ENCODE data around the gene CDRT15L2.
"Not testable (repeated sequence)": the region's sequence is repeated elsewhere in the genome, so short reads cannot be mapped to it uniquely, and the experiment has no call there.

Gene CDRT15L2

GRCh38 chr17:20613248-20613647 is 33.7 kb downstream of the CDRT15L2 start:
- TF ChIP-seq EZH2phosphoT487 (IDR thresholded peaks at IDR 0.05; ENCODE audit: borderline replicate concordance) (no peak), CTCF (conservative IDR thresholded peaks at IDR 0.05; ENCODE audit: low read length) (no peak)
- no peaks in the 10 kb centered on the region for H3K36me3 ChIP-seq (ENCODE audit: insufficient read depth, low read length)
- H3K4me3 ChIP-seq (ENCODE audit: low read length, poor library complexity, severe bottlenecking), result no peak overlapping the region
- H3K9me3 ChIP-seq (ENCODE audit: insufficient read depth, low read depth, low read length), result no peaks in the 10 kb centered on the region
- no peak overlapping the region for H3K9ac ChIP-seq (ENCODE audit: low read depth, low read length, poor library complexity, severe bottlenecking)
- no peak overlapping the region for H2AFZ ChIP-seq (ENCODE audit: low read length)
- H3K9me2 ChIP-seq (replicated peaks; ENCODE audit: low read depth, low read length), result no peaks in the 10 kb centered on the region
- no peaks in the 10 kb centered on the region for H3F3A ChIP-seq (ENCODE audit: low read depth)
- no peaks in the 10 kb centered on the region for H3K79me2 ChIP-seq (ENCODE audit: insufficient read depth, low read length)
- no peaks in the 10 kb centered on the region for H4K20me1 ChIP-seq (ENCODE audit: insufficient read depth, low read length, poor library complexity, severe bottlenecking)
- no peak overlapping the region for H3K4me2 ChIP-seq (ENCODE audit: low read depth, low read length, poor library complexity, severe bottlenecking)
- H3K4me1 ChIP-seq (ENCODE audit: insufficient read depth, low read length, poor library complexity, severe bottlenecking), result no peaks in the 10 kb centered on the region
- no peaks in the 10 kb centered on the region for H3K27me3 ChIP-seq (ENCODE audit: insufficient read depth, low read length, poor library complexity, severe bottlenecking)

DNA sequence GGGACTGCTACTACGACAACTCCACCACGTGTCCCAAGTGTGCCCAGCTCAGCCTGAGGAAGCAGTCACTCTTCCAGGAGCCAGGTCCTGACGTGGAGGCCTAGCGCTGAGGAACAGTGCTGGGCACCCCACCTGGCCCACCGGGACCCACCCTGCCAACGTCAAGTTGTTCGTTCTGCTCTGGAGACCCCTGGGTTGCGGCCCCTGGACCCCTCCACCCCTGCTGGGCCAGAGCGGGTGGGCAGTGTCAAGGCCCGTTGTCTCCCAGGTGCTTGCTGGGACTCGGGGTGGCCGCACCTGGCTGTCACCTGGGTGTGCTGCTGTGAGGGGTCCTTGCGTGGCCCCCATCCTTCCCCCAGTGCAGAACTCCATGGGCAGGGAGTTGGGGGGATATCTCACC is 34.4 kb downstream of the CDRT15L2 start:
- Histone ChIP-seq H3K27me3 (ENCODE audit: insufficient read depth, low read length, poor library complexity, severe bottlenecking) (no peaks in the 10 kb centered on the region), H3K9me3 (ENCODE audit: insufficient read depth, low read depth, low read length) (no peaks in the 10 kb centered on the region), H3K36me3 (ENCODE audit: insufficient read depth, low read length) (no peaks in the 10 kb centered on the region), H2AFZ (ENCODE audit: low read length) (no peak overlapping the region), H3F3A (ENCODE audit: low read depth) (no peaks in the 10 kb centered on the region), H3K79me2 (ENCODE audit: insufficient read depth, low read length) (no peaks in the 10 kb centered on the region), H3K4me1 (ENCODE audit: insufficient read depth, low read length, poor library complexity, severe bottlenecking) (no peaks in the 10 kb centered on the region), H3K4me3 (ENCODE audit: low read length, poor library complexity, severe bottlenecking) (no peak overlapping the region), H3K9ac (ENCODE audit: low read depth, low read length, poor library complexity, severe bottlenecking) (no peak overlapping the region), H4K20me1 (ENCODE audit: insufficient read depth, low read length, poor library complexity, severe bottlenecking) (no peaks in the 10 kb centered on the region), H3K9me2 (replicated peaks; ENCODE audit: low read depth, low read length) (no peaks in the 10 kb centered on the region), H3K4me2 (ENCODE audit: low read depth, low read length, poor library complexity, severe bottlenecking) (no peak overlapping the region)
- TF ChIP-seq EZH2phosphoT487 (IDR thresholded peaks at IDR 0.05; ENCODE audit: borderline replicate concordance), result no peak
- TF ChIP-seq CTCF (conservative IDR thresholded peaks at IDR 0.05; ENCODE audit: low read length), result no peak

GRCh38 chr17:20615461-20615860 is 35.9 kb downstream of the CDRT15L2 start:
- H3K4me3 ChIP-seq (ENCODE audit: low read length, poor library complexity, severe bottlenecking); H3K9ac ChIP-seq (ENCODE audit: low read depth, low read length, poor library complexity, severe bottlenecking); H2AFZ ChIP-seq (ENCODE audit: low read length); H3K79me2 ChIP-seq (ENCODE audit: insufficient read depth, low read length); H3K4me2 ChIP-seq (ENCODE audit: low read depth, low read length, poor library complexity, severe bottlenecking); H3K9me3 ChIP-seq (ENCODE audit: insufficient read depth, low read depth, low read length); H3K27me3 ChIP-seq (ENCODE audit: insufficient read depth, low read length, poor library complexity, severe bottlenecking); H3K9me2 ChIP-seq (replicated peaks; ENCODE audit: low read depth, low read length); H3K4me1 ChIP-seq (ENCODE audit: insufficient read depth, low read length, poor library complexity, severe bottlenecking); H3K36me3 ChIP-seq (ENCODE audit: insufficient read depth, low read length); H4K20me1 ChIP-seq (ENCODE audit: insufficient read depth, low read length, poor library complexity, severe bottlenecking); H3F3A ChIP-seq (ENCODE audit: low read depth): not testable (repeated sequence)

Data from Loucy (cell line).